SK-N-SH (cell line): ENCODE data around the gene TDRKH. TPM values are rescaled to one million over a fixed set of nuclear protein-coding genes. Genes with fewer than 3 reads are reported as not detected.
"Not testable (repeated sequence)": the region's sequence is repeated elsewhere in the genome, so short reads cannot be mapped to it uniquely, and the experiment has no call there.

Experiments
- CTCF ChIA-PET: fragments of 300-600, 350-600 bp; formaldehyde crosslinking; extraction: SDS; loops from one replicate; lab custom pipeline; 2021; lab: Yijun Ruan, JAX
- POLR2A ChIA-PET: fragments of 350-600 bp; sonication (Branson Sonifier 250); formaldehyde crosslinking; extraction: SDS; loops from one replicate; lab custom pipeline; 2020; ENCODE audit warnings: antibody characterized with exemption, inconsistent platforms; lab: Yijun Ruan, JAX
- DNase-seq: peaks from one replicate; pipeline ENCODE4 v3.0.0; 2012
- H2AFZ ChIP-seq: fragments of 200-600 bp; sonication (generic); 2 replicates; pipeline ENCODE4 v1.8.1; 2016; ENCODE audit warnings: antibody characterized with exemption, mild to moderate bottlenecking, low read depth
- H3F3A ChIP-seq: fragments of 200-600 bp; sonication (generic); replicated peaks from 2 replicates; pipeline ENCODE3; 2016; ENCODE audit warnings: antibody characterized with exemption, mild to moderate bottlenecking; ENCODE audit not compliant: insufficient read depth
- H3K27ac ChIP-seq, 2 experiments: fragments of 200-500 bp in 1 of 2; fragments of 200-600 bp in 1 of 2; sonication (Bioruptor generic) in 1 of 2; sonication (generic), shearing (Covaris generic) in 1 of 2; 2 replicates each; pipeline versions ENCODE4 v1.5.1 to v1.6.1; 2014 to 2016; ENCODE audit warnings: low read depth in 2 of 2, inconsistent platforms in 1 of 2, low read length in 1 of 2, mild to moderate bottlenecking in 1 of 2, mixed read lengths in 1 of 2
- H3K27me3 ChIP-seq: fragments of 200-600 bp; sonication (generic), shearing (Covaris generic); 2 replicates; pipeline ENCODE4 v1.6.1; 2016; ENCODE audit warnings: mixed run types; ENCODE audit not compliant: insufficient read depth
- H3K36me3 ChIP-seq, 2 experiments: fragments of 200-500 bp in 1 of 2; fragments of 200-600 bp in 1 of 2; sonication (Bioruptor generic) in 1 of 2; sonication (generic) in 1 of 2; replicated peaks in 1 of 2; 2 replicates each; pipeline versions ENCODE3 to v1.5.1; 2014 to 2016; ENCODE audit warnings: low read length in 1 of 2, mild to moderate bottlenecking in 1 of 2; ENCODE audit not compliant: insufficient read depth in 2 of 2, control insufficient read depth in 1 of 2
- H3K4me1 ChIP-seq, 2 experiments: fragments of 200-500 bp in 1 of 2; fragments of 200-600 bp in 1 of 2; sonication (Bioruptor generic) in 1 of 2; sonication (generic), shearing (Covaris generic) in 1 of 2; 2 replicates each; pipeline versions ENCODE4 v1.5.1 to v1.6.1; 2014 to 2016; ENCODE audit warnings: low read depth in 1 of 2, low read length in 1 of 2, mixed run types in 1 of 2; ENCODE audit not compliant: insufficient read depth in 2 of 2, control insufficient read depth in 1 of 2
- H3K4me2 ChIP-seq: fragments of 200-600 bp; sonication (generic), shearing (Covaris generic); 2 replicates; pipeline ENCODE4 v1.6.1; 2017; ENCODE audit warnings: mixed run types
- H3K4me3 ChIP-seq, 2 experiments: fragments of 200-500 bp in 1 of 2; fragments of 200-600 bp in 1 of 2; sonication (Bioruptor generic) in 1 of 2; sonication (generic), shearing (Covaris generic) in 1 of 2; 2 replicates each; pipeline versions ENCODE4 v1.5.1 to v1.8.1; 2014 to 2016; ENCODE audit warnings: low read depth in 2 of 2, inconsistent platforms in 1 of 2, low read length in 1 of 2, mild to moderate bottlenecking in 1 of 2, mixed read lengths in 1 of 2, moderate library complexity in 1 of 2
- H3K79me2 ChIP-seq: fragments of 200-600 bp; sonication (generic); 2 replicates; pipeline ENCODE4 v1.8.1; 2017; ENCODE audit warnings: mild to moderate bottlenecking; ENCODE audit not compliant: insufficient read depth
- H3K9ac ChIP-seq: fragments of 200-600 bp; sonication (generic); 2 replicates; pipeline ENCODE4 v1.6.1; 2017; ENCODE audit warnings: mixed run types
- H3K9me2 ChIP-seq: fragments of 200-600 bp; sonication (generic); 2 replicates; pipeline ENCODE4 v1.6.1; 2017; ENCODE audit warnings: mixed run types
- H3K9me3 ChIP-seq: fragments of 200-600 bp; sonication (generic); 2 replicates; pipeline ENCODE4 v1.6.1; 2017; ENCODE audit warnings: mixed run types, mild to moderate bottlenecking, moderate library complexity
- H4K20me1 ChIP-seq: fragments of 200-600 bp; sonication (generic); 2 replicates; pipeline ENCODE4 v1.6.1; 2017; ENCODE audit warnings: mild to moderate bottlenecking, mixed run types; ENCODE audit not compliant: insufficient read depth
- ELF1 ChIP-seq: IDR thresholded peaks from 2 replicates; pipeline ENCODE4 v1.4.0; 2012
- EP300 ChIP-seq, 2 experiments: IDR thresholded peaks; 2 replicates each; pipeline versions ENCODE4 v1.4.0 to v1.6.1; 2012; ENCODE audit warnings: borderline replicate concordance in 1 of 2, low read depth in 1 of 2, low read length in 1 of 2
- EZH2phosphoT487 ChIP-seq: fragments of 200-600 bp; sonication (generic); IDR thresholded peaks from 2 replicates; pipeline ENCODE4 v1.6.1; 2017; ENCODE audit warnings: low read depth, mixed run types, mild to moderate bottlenecking, antibody characterized with exemption, moderate library complexity, borderline replicate concordance
- FOSL2 ChIP-seq: IDR thresholded peaks from 2 replicates; pipeline ENCODE4 v1.4.0; 2012; ENCODE audit warnings: low read depth, mild to moderate bottlenecking, moderate library complexity, borderline replicate concordance
- JUND ChIP-seq: IDR thresholded peaks from 2 replicates; pipeline ENCODE4 v1.4.0; 2012
- NFIC ChIP-seq: IDR thresholded peaks from 2 replicates; pipeline ENCODE4 v1.4.0; 2012; ENCODE audit warnings: borderline replicate concordance
- NRF1 ChIP-seq: IDR thresholded peaks from 2 replicates; pipeline ENCODE4 v1.6.1; 2012; ENCODE audit warnings: low read depth, mild to moderate bottlenecking, low read length
- RFX5 ChIP-seq: IDR thresholded peaks from 2 replicates; pipeline ENCODE4 v1.6.1; 2012; ENCODE audit warnings: mild to moderate bottlenecking, improper control_type of control experiment, low read length
- SIN3A ChIP-seq: IDR thresholded peaks from 2 replicates; pipeline ENCODE4 v1.6.1; 2012; ENCODE audit warnings: low read depth, mild to moderate bottlenecking, low read length, moderate library complexity, borderline replicate concordance
- TAF1 ChIP-seq: IDR thresholded peaks from 2 replicates; pipeline ENCODE4 v1.6.1; 2012; ENCODE audit warnings: low read depth, mild to moderate bottlenecking, low read length, moderate library complexity, borderline replicate concordance
- TCF12 ChIP-seq: IDR thresholded peaks from 2 replicates; pipeline ENCODE4 v1.4.0; 2012
- TEAD4 ChIP-seq: IDR thresholded peaks from 2 replicates; pipeline ENCODE4 v1.4.0; 2012; ENCODE audit warnings: mild to moderate bottlenecking, borderline replicate concordance; ENCODE audit not compliant: insufficient read depth
- WGBS: methylation state at CpG from one replicate; pipeline ENCODE4 v1.1.6; 2017; ENCODE audit warnings: low lambda C conversion rate; 5-methylcytosine and 5-hydroxymethylcytosine counted together
- polyA plus RNA-seq, 3 experiments: library from polyadenylated mRNA; depleted of rRNA; stranded (reverse); fragments of >200 nt; gene quantifications; 2 replicates each; pipeline ENCODE4 v1.2.3, GENCODE V29; 2012
- TF ChIP-seq, protein P1 (sequence below): IDR thresholded peaks from 2 replicates; pipeline ENCODE4 v1.4.0; 2012; ENCODE audit warnings: low read depth, borderline replicate concordance
- TF ChIP-seq, protein P2 (sequence below): IDR thresholded peaks from 2 replicates; pipeline ENCODE4 v1.4.0; 2012; ENCODE audit warnings: low read depth
- TF ChIP-seq, protein P3 (sequence below): fragments of 150-350 bp; IDR thresholded peaks from 2 replicates; pipeline ENCODE4 v1.6.1; 2017; ENCODE audit warnings: antibody characterized with exemption, low read length, low read depth, borderline replicate concordance
- TF ChIP-seq, protein P4 (sequence below): fragments of 150-350 bp; IDR thresholded peaks from 2 replicates; pipeline ENCODE4 v1.6.1; 2016; ENCODE audit warnings: mild to moderate bottlenecking, low read depth, low read length

TDRKH gene
- polyA plus RNA-seq, 1 of the 3 experiments (the other 2 are of a cell fraction): 1.9 TPM

DNA sequence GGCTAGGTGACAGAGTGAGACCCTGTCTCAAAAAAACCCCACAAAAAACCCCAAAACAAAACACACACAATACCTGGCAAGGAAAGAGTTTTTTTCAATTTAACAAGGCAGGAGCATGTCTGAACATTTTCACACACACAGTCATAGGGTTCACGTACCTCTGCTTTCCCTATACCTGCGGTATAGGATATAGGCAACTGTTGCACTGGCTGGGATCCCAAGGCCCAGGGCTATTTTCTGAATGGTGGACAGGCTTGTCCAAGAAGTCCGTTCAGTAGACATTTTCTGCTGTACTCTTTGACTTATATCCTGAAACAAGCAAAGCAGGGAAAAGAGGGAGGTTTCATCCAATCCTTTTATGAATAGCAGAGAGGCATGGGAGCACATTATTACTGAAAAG lies 7.6 kb downstream of the TDRKH start:
- H3K36me3 ChIP-seq: peaks cover 3 to 16% of the 10 kb centered on the region in 2 experiments
- no peaks in the 10 kb centered on the region for H3K9me2 ChIP-seq
- no peaks in the 10 kb centered on the region for H3F3A ChIP-seq
- no peaks in the 10 kb centered on the region for H3K9me3 ChIP-seq
- no peak overlapping the region for H3K4me3 ChIP-seq
- ChIA-PET POLR2A (no interaction called here), CTCF (interaction anchor here (1.1 kb wide), 1 partner anchor 90 kb away, joined by 3 read pairs; no protein-coding TSS in a partner anchor)
- no peak overlapping the region for H3K9ac ChIP-seq
- TF ChIP-seq TEAD4 (no peak), SIN3A (no peak), TCF12 (no peak), NRF1 (no peak), TAF1 (no peak), EP300 (IDR thresholded peaks at IDR 0.05; ENCODE audit: borderline replicate concordance in 1 of 2, low read depth in 1 of 2, low read length in 1 of 2) (no peak), FOSL2 (no peak), NFIC (no peak), ELF1 (no peak), EZH2phosphoT487 (no peak), RFX5 (no peak), JUND (no peak)
- TF ChIP-seq, protein P1, sequence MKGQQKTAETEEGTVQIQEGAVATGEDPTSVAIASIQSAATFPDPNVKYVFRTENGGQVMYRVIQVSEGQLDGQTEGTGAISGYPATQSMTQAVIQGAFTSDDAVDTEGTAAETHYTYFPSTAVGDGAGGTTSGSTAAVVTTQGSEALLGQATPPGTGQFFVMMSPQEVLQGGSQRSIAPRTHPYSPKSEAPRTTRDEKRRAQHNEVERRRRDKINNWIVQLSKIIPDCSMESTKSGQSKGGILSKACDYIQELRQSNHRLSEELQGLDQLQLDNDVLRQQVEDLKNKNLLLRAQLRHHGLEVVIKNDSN: no peak
- TF ChIP-seq, protein P2, sequence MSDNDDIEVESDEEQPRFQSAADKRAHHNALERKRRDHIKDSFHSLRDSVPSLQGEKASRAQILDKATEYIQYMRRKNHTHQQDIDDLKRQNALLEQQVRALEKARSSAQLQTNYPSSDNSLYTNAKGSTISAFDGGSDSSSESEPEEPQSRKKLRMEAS: no peak
- TF ChIP-seq, protein P3, sequence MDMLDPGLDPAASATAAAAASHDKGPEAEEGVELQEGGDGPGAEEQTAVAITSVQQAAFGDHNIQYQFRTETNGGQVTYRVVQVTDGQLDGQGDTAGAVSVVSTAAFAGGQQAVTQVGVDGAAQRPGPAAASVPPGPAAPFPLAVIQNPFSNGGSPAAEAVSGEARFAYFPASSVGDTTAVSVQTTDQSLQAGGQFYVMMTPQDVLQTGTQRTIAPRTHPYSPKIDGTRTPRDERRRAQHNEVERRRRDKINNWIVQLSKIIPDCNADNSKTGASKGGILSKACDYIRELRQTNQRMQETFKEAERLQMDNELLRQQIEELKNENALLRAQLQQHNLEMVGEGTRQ: no peak
- TF ChIP-seq, protein P4, sequence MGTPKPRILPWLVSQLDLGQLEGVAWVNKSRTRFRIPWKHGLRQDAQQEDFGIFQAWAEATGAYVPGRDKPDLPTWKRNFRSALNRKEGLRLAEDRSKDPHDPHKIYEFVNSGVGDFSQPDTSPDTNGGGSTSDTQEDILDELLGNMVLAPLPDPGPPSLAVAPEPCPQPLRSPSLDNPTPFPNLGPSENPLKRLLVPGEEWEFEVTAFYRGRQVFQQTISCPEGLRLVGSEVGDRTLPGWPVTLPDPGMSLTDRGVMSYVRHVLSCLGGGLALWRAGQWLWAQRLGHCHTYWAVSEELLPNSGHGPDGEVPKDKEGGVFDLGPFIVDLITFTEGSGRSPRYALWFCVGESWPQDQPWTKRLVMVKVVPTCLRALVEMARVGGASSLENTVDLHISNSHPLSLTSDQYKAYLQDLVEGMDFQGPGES: no peak
- H3K27ac ChIP-seq: no peak overlapping the region
- 82% methylated on average over 3 of the region's 3 CpGs for WGBS
- H3K4me1 ChIP-seq: no peaks in the 10 kb centered on the region
- H3K27me3 ChIP-seq: no peaks in the 10 kb centered on the region
- no peaks in the 10 kb centered on the region for H3K79me2 ChIP-seq
- H2AFZ ChIP-seq: no peak overlapping the region
- no peaks in the 10 kb centered on the region for H4K20me1 ChIP-seq
- no peak for DNase-seq
- no peak overlapping the region for H3K4me2 ChIP-seq

DNA sequence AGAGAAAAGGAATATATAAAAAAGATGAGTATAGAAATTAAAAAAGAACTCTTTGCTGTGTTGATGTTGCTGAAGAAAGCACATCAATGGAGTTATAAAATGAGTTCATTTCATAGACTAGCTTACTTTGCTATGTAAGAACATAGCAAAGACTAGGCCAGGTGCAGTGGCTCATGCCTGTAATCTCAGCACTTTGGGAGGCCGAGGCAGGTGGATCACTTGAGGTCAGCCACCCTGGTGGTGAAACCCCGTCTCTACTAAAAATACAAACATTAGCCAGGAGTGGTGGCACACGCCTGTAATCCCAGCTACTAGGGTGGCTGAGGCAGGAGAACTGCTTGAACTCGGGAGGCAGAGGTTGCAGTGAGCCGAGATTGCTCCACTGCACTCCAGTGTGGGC lies 8.3 kb downstream of the TDRKH start:
- DNase-seq, H2AFZ ChIP-seq, H3K9me2 ChIP-seq, H4K20me1 ChIP-seq, H3F3A ChIP-seq, H3K4me2 ChIP-seq, H3K27me3 ChIP-seq, POLR2A ChIA-PET, H3K4me3 ChIP-seq, H3K4me1 ChIP-seq, H3K9me3 ChIP-seq, H3K9ac ChIP-seq, H3K27ac ChIP-seq, H3K79me2 ChIP-seq: not testable (repeated sequence)
- peaks cover 3 to 16% of the 10 kb centered on the region in 2 experiments for H3K36me3 ChIP-seq
- whole genome bisulfite sequencing: 86% methylated on average over 5 of the region's 5 CpGs
- CTCF ChIA-PET: interaction anchor here (1.1 kb wide), 1 partner anchor 89 kb away, joined by 3 read pairs; no protein-coding TSS in a partner anchor

DNA sequence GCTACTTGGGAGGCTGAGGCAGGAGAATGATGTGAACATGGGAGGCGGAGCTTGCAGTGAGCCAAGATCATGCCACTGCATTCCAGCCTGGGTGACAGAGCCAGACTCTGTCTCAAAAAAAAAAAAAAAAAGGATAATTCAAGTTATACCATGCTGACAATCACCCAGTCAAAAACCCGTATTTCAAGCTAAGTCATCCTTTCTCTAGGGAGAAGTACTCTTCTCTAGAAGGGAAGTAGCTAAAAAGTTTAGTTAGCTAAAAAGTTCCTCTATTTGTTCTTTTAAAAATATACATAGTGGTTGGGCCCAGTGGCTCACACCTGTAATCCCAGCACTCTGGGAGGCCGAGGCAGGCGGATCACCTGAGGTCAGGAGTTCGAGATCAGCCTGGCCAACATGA lies 9.6 kb downstream of the TDRKH start:
- H4K20me1 ChIP-seq, H3K9ac ChIP-seq, H3K4me1 ChIP-seq, H3F3A ChIP-seq, H3K4me3 ChIP-seq, H3K9me2 ChIP-seq, H3K4me2 ChIP-seq, H3K9me3 ChIP-seq, H3K27ac ChIP-seq, H3K79me2 ChIP-seq, DNase-seq, H3K27me3 ChIP-seq, POLR2A ChIA-PET, H2AFZ ChIP-seq: not testable (repeated sequence)
- CTCF ChIA-PET: interaction anchor here (1.6 kb wide), 1 partner anchor 9 kb away, joined by 4 read pairs; no protein-coding TSS in a partner anchor
- peaks cover 3 to 18% of the 10 kb centered on the region in 2 experiments for H3K36me3 ChIP-seq
- WGBS: 73% methylated on average over 5 of the region's 5 CpGs
